HG03045 (cell line): ENCODE measurements around the gene EXD2.
"Not testable (repeated sequence)": the region's sequence is repeated elsewhere in the genome, so short reads cannot be mapped to it uniquely, and the experiment has no call there.

Experiments
- ATAC-seq: cut with Tn5 transposase; IDR thresholded peaks from one replicate; pipeline ENCODE4 v1.9.1; 2021; ENCODE audit warnings: mild to moderate bottlenecking, moderate library complexity; ENCODE audit not compliant: unreplicated experiment

Gene EXD2, protein sequence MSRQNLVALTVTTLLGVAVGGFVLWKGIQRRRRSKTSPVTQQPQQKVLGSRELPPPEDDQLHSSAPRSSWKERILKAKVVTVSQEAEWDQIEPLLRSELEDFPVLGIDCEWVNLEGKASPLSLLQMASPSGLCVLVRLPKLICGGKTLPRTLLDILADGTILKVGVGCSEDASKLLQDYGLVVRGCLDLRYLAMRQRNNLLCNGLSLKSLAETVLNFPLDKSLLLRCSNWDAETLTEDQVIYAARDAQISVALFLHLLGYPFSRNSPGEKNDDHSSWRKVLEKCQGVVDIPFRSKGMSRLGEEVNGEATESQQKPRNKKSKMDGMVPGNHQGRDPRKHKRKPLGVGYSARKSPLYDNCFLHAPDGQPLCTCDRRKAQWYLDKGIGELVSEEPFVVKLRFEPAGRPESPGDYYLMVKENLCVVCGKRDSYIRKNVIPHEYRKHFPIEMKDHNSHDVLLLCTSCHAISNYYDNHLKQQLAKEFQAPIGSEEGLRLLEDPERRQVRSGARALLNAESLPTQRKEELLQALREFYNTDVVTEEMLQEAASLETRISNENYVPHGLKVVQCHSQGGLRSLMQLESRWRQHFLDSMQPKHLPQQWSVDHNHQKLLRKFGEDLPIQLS

DNA sequence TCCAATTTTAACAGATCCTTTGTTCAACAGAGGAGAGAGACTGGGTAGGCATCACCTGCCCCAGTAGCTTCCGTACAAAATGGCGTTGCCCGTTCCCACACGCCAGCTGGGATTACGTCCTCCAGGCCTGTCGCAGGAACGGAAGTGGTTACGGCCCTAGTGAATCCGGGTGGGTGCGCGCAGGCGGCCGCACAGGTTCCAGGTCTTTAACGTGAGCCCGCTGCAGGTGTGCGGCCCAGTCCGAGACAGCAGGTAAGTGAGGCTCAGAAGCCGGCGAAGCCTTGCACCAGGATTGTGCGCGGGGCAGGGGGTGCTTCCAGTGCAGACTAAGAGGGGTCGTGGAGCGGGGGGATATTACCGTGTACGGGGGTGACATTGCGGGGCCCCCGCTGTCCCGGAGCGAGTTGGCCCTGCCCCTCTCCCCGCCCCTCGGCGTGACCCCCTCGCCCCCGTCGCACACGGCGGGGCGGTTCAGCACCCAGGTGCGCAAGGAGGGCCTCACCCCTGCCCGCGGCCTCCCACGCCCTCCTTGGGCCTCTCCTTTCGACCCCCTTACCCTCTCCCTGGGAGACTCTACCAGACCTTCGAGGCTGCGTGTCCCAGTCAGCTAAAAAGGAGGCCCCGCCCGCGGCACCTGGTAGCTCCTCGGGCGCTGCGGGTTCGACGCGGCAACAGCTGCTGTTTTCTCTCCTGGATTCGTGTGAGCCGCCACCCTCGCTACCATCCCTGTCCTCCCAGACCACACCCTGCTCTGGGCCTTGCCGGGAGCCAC lies at the start of gene EXD2:
EXD2 (plus strand) TSS at position 159 of the 772 bp plus-strand sequence. CDS start 17,973 bp downstream, outside the sequence.
- peak; percentile 84 for ATAC-seq

DNA sequence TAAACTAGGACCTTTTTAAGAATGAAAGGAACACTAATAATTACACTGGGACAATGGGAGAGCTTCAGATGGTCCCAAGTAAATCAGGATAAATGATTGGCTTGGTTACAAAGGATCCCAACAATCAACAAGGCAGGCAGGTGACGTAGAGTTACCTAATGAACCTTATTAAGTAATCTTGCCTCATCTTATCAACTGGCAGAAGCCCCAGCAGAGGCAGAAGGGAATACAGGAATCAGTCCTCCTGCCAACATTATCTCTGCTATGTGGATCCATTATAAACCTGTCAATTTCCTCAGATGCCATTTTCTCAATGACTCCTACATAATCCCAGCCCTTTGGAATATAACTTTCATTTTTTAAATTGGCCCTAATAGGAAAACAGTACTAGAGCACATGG lies 49.7 kb upstream of the EXD2 start:
- ATAC-seq: no peak

DNA sequence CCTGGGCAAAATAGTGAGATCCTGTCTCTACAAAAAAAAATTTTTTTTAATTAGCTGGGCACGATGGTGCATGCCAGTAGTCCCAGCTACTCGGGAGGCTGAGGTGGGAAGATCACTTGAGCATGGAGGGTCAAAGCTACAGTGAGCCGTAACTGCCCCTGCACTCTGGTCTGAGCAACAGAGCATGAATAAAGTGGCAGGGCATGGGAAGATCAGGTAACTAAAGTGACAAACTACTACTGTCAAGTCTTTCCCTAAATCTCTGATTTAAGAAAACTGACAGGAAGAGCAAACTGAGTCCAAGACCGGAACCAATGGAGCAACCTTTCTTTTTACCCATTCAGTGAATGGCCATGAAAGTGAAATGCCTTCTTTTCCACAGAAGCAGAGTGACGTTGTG lies 49.2 kb upstream of the EXD2 start:
- no peak for ATAC-seq

DNA sequence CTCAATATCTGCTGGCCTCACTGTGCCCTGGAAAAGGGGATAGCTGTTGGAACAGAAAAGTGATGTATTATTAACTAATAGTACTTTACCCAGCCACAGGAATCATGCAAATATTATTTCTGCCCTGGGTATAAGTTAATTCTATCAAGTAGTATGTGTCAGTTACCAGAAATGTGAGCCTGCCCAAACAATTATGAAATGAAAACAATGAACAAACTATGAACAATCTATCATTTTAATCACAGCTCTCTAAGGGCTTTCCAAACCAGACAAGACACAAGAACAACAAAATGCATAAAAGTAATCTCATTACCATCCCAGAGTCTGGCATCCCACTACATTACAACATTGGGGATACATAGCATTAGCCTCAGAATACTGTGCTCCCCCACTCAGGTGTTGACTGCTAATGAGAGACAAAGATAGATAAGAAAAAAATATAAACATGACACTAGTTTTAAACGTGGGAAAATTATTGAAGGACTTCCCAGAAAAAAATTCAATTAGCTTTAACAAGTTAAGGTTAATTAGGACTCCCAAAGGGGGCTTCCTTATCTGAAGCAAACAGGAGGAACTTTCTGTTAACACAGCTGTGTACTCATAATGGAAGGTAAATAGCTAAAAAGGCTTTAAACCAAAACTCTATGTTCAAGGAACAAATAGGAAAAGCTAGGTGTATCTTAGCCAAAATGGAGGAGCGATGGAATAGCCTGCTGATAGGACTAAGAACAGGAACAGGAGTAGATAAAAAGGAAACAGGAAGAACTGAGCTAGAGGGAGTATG lies 41.6 kb upstream of the EXD2 start:
- no peak for ATAC-seq

DNA sequence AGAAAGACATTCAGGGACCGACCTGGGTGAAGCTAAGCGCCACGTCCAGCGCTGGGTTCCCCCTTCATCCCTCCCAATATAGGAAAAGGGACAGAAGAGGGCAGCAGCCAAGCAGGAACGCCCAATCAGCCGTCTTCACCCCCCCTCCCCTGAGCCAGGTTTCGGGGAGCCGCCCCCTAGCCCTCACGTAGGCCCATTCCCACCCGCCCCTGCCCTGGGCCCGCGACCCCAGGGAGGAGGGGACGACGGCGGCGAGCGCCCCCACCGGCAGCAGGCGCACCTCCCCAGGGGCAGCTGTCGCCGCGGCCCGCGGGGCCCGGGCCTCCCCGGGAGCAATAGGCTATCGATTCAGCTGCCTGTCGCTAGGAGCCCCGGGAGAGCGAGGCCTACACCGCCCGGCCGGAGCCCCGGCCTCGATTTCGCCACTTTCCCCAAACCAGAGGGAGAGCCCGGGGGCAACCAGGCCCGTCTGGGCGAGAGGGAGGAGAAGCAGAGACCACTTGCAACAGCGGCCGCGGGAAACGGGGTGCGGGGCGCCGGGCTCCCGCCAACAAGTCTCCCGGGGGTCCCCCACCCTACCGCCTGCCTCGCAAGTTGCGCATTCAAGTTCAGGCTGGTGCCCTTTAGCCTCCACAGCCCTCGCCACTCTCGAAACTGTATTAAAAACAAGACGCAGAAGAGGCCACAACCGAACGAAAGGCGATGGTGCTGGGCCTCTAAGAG lies 39.7 kb upstream of the EXD2 start:
- ATAC-seq: peak; percentile 48

DNA sequence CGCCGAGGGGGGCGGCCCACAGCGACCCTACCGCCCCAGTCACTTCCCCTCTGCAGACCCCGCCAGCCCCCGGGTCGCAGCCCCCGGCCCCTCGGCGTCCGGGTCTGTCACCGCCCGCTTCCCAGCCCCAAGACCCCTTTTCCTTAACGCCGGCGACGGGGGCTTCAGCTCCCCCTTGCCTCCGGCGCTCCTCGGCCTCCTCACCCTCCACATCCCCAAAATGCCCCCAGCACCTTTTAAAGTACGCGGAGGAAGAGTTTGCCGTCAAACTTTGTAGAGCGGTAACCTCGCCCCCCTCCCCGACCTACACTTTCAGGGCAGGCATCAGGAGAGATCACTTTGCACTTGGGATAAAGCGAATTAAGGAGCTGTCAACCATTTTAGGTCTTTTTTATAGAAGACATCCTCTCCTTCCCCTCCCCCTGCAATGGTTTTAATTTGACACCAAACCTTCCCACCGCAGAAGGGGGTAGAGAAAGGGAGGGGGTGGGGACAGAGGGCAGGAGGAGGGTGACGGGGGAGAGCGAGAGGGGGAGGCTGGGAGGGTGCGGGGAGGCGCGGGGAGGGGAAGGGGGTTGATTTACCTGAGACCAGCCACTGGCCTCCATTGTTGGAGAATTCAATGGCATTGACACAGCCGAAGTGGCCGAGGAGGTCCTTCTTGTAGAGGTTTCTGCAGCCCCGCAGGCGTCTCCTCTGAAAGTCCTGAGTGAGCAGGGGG lies 39.0 kb upstream of the EXD2 start:
- peak; percentile 3 for ATAC-seq

DNA sequence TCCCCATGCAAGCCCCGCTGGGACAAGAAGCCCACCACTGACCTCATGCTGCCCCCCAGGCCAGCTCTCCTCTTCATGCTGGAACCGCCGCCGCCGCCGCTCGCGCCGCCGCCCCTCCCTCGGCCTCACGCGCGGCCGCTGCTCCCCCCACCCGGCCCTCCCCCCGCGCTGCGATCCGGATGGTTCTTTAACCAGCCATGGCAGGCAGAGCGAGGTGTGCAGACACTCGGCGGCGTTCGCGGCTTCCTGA lies 38.5 kb upstream of the EXD2 start, which contains the start of gene DCAF5:
DCAF5 (minus strand) TSS at position 218 of the 250 bp plus-strand sequence; CDS start at position 77, 141 bp downstream.
- ATAC-seq: no peak

DNA sequence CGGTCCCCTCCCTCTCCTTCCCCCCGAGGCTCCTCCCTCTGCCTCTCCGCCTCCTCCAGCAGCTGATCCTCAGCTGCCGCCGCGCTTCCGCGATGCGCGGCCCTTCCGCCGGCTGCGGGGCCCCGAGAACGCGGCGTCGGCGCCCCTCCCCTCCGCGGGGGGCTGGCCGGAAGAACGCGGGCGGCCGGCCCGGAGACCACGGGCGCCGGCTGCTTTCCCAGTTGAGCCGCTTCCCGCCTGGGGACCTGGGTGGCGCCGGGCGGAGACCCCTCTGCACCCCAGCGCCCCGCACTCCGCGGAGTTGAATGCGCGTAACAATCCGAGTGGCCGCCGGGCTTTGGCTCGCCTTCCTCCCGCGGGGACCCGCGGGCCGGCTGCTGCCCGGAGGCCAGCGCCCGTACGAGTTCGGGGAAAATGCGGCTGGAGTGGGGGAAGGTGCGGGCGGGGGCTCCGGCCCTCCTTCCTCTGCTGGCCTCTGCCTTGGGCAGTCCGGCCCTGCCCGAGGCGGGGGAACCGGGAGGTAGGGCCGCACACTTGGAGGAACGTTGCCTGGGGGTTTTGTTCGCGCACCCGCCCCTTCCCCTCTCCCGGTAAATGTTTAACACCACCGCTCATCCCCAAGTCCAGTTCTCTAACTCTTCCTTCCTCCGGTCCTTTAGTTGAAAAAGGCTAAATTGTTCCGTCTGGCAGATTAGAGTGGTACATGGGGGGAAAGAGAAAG lies 38.0 kb upstream of the EXD2 start:
- peak; percentile 92 for ATAC-seq

DNA sequence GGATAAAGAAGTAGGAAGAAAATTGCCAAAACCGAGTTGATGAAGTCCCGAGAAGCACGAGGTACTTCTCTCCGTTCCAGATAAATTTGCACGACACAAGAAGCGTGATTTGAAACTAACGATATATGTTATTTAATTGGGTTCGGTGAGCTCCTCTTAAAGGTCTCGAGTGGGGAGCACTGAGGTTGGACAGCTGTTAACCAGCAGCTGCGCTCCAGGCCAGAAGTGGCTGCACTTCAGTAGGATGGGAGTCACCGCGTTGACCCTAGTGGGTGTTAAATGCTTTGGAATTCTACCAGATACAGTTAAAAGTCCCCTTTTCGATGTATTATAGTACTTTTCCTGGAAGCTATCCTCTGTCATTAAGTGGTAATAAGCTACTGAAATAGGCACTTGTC lies 37.4 kb upstream of the EXD2 start:
- ATAC-seq: no peak

DNA sequence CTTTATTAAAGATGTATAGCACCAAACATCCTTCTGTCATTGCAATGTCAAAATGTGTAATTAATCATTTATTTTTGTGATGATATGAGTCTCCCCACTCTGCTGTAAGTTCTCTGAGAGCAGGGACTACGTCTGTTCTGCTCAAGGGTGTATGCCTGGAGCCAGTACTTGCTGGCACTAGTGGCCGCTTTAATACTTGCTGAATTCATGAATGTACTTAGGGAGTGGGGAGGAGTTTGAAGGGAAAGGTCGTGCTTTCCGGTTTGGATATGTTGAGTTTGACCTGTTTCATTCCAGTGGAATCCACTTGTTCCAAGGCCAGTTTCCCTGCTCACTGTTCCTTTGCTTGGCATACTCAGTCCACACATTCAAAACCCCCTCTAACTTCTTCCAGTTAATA lies 36.5 kb upstream of the EXD2 start:
- ATAC-seq: no peak

DNA sequence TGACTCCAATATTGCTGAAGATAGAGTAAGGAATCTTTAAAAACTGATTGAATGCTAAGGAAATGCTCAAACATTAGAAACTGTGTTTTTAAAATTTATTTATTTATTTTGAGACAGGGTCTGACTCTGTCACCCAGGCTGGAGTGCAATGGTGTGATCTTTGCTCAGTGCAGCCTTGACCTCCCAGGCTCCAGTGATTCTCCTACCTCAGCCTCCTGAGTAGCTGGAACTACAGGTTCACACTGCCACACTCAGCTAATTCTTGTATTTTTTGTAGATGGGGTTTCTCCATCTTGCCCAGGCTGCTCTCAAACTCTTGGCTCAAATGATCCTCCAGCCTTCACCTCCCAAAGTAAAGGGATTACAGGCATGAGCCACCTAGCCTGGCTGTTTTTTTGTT lies 35.1 kb upstream of the EXD2 start:
- ATAC-seq: no peak

DNA sequence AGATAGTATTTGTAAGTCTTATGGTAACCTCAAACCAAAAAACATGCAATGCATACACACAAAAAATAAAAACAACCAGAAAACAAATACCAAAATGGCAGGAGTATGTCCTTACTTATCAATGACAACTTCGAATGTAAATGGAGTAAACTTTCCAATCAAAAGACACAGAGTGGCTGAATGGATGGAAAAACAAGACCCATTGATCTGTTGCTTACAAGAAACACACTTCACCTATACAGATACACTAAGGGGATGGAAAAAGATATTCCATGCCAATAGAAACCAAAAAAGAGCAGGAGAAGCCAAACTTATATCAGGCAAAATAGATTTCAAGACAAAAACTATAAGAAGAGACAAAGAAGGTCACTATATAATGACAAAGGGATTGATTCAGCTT lies 29.7 kb upstream of the EXD2 start:
- ATAC-seq: no peak

DNA sequence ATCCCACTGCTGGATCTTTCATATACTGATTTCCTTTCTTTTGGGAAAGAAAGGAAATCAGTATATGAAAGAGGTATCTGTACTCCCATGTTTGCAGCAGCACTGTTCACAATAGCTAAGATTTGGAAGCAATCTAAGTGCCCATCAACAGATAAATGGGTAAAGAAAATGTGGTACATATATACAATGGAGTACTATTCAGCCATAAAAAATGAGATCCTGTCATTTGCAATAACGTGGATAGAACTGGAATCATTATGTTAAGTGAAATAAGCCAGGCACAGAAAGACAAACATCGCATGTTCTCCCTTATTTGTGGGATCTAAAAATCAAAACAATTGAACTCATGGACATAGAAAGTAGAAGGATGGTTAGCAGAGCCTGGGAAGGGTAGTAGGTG lies 25.5 kb upstream of the EXD2 start:
- ATAC-seq: not testable (repeated sequence)

DNA sequence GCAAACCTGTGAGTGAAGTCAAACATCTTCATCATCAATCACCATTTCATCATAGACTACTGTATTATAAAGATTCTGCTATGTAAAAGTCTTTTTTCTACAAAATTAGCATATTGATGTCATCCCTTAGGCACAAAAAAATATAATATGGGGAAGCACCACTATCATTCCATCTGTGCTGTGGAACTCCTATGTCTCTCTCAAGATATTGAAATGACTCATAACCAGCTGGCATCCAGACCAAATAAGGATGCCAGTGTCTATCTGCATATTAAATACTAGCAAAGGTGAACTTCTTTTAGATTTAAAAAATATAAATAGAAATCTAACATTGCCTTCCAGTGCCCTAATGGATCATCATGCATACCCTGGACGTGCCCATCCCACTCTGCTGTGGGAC lies 20.5 kb upstream of the EXD2 start:
- no peak for ATAC-seq

DNA sequence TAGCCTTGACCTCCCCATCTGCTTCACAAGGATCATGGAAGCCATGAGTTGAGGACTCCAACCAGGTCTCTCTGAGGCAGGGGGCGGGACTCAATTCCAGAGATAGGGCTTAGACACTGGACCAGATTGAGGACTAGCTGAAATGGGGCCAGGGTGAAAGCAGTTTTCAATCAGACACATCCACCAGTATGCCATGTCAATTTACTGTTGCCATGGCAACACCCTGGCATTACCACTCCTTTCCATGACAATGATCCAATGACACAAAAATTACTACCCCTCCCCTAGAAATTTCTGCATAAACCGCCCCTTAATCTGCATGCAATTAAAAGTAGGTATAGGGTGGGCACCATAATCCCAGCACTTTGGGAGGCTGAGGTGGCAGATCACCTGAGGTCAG lies 19.7 kb upstream of the EXD2 start:
- ATAC-seq: no peak

DNA sequence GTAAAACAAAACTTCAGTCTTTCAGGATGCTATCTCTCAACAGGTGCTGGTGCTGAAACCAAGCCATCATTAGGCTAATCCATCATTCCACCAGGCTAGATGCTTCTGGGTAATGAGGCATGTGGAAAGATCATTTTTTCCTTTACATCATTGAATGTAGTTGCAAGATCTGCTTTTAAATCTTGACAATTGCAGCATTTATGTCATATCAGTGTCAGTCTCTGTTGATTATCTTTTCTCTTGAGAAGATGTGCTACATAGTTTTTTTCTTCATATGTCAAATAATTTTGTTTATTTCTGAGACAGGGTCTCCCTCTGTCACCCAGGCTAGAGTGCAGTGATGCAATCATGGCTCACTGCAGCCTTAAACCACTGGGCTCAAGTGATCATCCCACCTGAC lies 16.2 kb upstream of the EXD2 start:
- ATAC-seq: no peak

DNA sequence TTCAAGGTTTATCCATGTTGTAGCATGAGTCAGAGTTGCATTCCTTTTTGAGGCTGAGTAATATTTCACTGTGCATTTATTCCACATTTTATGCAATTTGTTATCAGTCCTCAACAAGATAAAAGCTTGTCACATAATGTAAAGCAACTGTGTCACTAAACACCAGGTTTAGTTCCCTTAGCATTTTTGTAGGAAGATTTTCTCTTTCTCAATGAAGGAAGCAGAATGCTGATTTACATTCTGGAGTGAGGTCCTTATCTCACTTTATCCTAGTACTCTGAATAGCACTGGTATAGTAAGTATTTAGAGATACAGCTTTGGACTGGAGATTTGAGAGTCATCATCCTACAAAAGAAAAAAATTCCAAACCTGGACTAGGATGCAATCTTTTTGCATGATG lies 9.8 kb upstream of the EXD2 start:
- ATAC-seq: no peak

DNA sequence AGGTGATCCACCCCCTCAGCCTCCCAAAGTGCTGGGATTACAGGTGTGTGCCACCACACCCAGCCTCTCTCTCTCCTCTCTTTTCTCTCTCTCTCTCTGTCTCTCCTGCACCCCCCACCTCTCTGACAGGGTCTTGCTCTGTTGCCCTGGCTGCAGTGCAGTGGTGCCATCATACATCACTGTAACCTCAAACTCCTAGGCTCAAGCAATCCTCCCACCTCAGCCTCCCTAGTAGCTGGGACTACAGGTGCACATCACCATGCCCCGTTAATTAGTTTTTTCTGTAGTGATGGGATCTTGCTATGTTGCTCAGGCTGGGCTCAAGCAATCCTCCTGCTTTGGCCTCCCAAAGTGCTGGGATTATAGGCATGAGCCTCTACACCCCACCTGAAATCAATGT lies 8.7 kb upstream of the EXD2 start:
- not testable (repeated sequence) for ATAC-seq

DNA sequence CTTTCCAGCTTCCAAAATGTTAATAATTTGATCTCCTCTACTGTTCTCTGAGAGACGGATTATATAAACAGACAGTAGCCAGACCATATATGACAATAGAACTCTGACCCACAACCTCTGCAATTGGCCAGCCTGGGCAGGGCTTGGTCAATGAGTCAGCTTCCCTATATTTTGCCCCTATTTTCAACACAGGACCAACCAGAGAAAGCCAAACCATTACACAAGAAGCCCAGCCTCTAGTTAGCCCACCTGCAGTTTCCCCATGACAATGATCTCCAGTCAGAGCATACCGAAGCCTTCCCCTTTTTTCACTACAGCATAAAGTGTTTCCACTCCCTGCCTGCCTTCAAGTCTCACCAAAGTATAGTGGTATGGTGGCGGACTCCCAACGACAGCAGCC lies 7.6 kb upstream of the EXD2 start:
- no peak for ATAC-seq
